OCI-M1 (cell line): ENCODE data around the gene KRTAP4-12.
"Not testable (repeated sequence)": the region's sequence is repeated elsewhere in the genome, so short reads cannot be mapped to it uniquely, and the experiment has no call there.

ENCODE experiments used
- DNase-seq: peaks from one replicate; lab custom pipeline; 2025; lab: John Stamatoyannopoulos, UW

Gene KRTAP4-12

GRCh38 chr17:41123991-41124371, at the start of gene KRTAP4-12:
Gene KRTAP4-12 (minus strand): TSS chr17:41124182. CDS start chr17:41124122, 60 bp downstream.
- not testable (repeated sequence) for DNase-seq

- DNase-seq: no peak
Observed at GRCh38 chr17:41171886-41172285, 47.9 kb upstream of the KRTAP4-12 start.

DNA sequence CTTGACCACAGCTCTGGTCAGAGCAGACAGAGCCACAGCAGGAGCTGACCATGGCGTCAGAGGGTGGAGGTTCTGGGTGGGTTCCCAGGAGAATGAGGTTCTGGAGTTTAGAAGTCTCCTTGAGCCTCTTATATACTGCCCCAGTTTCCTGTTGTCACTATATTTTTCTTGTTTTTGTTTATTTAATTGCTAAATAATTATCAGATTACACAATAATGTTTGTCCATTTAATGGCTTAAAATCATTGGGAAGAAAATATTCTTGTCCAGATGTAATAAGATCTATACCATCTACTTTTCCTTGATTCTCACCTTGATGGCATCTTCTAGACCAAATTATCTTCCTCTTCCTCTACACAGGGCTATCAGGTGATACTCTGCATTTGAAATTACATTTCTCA, 44.1 kb upstream of the KRTAP4-12 start, which contains the start of gene KRTAP4-3:
TSS of gene KRTAP4-3 (minus strand) at position 101 of the 400 bp plus-strand sequence. CDS start at position 52, 49 bp downstream.
- no peak for DNase-seq

- DNase-seq: no peak
Observed at GRCh38 chr17:41167561-41167960, 43.6 kb upstream of the KRTAP4-12 start.

DNA sequence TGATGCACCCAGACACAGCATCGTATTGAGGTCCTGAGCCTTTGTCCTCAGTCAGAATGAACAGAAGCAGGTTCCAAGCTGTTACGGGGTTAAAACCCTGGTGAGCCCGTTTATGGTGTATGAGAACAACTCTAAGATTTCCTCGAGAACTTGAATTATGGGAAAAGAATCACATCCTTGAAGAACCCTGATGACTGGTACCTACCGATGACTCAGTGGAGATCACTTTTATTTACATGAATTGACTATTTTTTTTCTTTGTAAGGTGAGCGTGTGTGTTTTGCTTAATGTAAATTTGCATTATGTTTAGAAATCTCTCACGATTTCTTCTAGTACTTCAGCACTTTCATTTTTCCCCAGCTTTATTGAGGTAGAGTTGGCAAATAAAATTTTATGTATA, 39.8 kb upstream of the KRTAP4-12 start:
- no peak for DNase-seq

- no peak for DNase-seq
Observed at GRCh38 chr17:41160648-41161047, 36.7 kb upstream of the KRTAP4-12 start, which contains the start of gene KRTAP4-4. Gene KRTAP4-4 (minus strand): TSS chr17:41160748. CDS start chr17:41160691, 57 bp downstream.

DNA sequence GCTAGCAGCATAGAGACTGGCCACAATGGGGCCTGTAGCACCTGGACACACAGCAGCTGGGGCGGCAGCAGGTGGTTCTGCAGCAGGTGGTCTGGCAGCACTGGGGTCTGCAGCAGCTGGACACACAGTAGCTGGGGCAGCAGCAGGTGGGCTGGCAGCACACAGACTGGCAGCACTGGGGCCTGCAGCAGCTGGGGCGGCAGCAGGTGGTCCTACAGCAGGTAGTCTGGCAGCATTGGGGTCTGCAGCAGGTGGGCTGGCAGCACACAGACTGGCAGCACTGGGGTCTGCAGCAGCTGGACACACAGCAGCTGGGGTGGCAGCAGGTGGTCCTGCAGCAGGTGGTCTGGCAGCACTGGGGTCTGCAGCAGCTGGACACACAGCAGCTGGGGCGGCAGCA, 36.2 kb upstream of the KRTAP4-12 start:
- DNase-seq: not testable (repeated sequence)

DNA sequence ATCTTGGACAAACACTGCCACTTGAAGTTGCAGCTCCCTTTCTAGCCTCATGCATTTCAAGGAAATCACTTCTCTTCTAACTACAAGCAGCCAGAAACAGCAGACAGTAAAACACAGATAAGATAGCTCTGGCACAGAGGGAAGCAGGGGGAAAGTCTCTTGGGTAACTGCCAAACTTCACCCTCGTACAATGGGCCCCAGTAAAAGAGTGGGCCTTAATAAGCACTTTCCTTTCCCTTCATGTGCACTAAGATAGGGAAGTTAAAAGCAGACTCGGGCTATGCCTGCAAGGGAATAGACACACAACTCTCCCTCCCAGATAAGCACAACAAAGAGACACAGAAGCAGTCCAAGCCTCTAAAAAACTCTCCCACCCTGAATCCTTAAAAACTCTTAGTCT, 29.9 kb upstream of the KRTAP4-12 start:
- DNase-seq: peak; percentile 64

DNA sequence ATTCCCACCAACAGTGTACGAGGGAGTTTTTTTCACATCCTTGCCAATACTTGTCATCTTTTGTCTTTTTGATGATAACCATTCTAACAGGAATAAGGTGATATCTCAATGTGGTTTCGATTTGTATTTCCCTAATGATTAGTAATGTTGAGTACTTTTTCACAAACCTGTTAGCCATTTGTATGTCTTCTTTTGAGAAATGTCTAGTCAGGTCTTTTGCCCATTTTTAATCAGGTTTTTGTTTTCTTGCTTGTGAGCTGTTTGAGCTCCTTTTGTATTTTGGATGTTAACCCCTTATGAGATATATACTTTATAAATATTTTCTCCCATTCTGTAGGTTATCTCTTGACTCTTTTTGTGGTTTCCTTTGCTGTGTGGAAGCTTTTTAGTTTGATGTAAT, 27.5 kb upstream of the KRTAP4-12 start:
- DNase-seq: no peak

DNA sequence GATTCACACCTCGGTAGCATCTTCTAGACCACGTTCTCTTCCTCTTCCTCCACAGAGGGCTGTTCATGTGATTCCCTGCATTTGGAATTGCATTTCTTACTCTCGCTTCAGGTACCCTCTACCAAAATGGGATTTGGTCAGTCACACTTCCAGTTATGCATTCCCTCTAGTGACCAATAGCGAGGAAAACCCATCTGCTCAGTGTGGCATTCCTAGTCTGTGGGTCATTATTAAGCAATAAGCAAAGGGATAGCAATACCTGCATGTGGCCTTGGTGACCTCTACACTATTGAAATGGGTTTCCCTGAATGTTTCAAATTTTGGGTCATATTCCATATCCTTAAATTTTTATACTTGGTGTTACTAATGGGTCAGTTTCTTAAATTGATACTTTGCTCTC, 26.0 kb upstream of the KRTAP4-12 start:
- no peak for DNase-seq

DNA sequence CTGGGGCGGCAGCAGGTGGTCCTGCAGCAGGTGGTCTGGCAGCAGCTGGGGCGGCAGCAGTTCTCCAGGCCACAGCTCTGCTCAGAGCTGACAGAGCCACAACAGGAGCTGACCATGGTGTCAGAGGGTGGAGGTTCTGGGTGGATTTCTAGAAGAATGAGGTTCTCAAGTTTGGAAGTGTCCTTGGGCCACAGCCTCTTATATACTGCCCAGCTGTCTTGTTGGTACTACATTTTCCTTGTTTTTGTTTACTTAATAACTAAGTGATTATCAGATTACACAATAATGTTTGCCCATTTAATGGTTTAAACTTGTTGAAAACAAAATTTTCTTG, 25.6 kb upstream of the KRTAP4-12 start, which contains the start of gene KRTAP4-5:
TSS of gene KRTAP4-5 (minus strand) at position 174 of the 334 bp plus-strand sequence. CDS start at position 116, 58 bp downstream.
- DNase-seq: no peak

- DNase-seq: not testable (repeated sequence)
Observed at GRCh38 chr17:41148971-41149651, 25.1 kb upstream of the KRTAP4-12 start.

GRCh38 chr17:41147531-41148204, 23.7 kb upstream of the KRTAP4-12 start:
- DNase-seq: no peak

DNA sequence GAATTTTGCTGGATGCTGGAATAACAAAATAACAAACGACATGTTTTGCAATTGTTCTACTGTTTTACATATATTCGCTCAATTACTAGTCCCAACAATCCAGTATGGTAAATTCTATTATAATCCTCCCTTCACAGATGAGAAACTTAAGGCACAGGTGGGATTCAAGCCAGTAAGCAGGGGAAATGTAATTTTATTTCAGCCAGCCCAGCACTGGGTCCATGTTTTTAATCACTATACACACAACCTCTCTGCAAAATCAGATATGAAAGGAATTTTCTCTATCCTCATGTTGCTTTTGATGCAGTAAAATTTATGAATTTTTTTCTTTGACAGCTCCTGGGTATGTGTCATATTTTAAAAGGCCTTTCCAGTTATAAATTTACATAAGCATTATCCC, 21.3 kb upstream of the KRTAP4-12 start:
- DNase-seq: no peak

DNA sequence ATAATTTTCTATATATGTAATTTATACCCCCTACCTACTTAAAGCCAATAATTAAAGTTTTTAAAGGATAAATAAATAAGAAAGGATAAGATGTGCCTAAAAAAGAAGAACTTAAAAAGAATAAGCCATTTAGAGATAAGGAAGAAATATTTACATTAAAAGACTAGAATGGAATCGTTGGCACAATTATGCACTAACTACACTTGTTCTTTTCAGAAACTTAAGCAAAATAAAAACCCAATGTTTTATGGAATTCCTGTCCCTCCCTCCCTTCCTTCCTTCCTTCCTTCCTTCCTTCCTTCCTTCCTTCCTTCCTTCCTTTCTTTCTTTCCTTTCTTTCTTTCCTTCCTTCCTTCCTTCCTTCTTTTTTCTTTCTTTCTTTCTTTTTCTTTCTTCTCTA, 20.9 kb upstream of the KRTAP4-12 start:
- no peak for DNase-seq

DNA sequence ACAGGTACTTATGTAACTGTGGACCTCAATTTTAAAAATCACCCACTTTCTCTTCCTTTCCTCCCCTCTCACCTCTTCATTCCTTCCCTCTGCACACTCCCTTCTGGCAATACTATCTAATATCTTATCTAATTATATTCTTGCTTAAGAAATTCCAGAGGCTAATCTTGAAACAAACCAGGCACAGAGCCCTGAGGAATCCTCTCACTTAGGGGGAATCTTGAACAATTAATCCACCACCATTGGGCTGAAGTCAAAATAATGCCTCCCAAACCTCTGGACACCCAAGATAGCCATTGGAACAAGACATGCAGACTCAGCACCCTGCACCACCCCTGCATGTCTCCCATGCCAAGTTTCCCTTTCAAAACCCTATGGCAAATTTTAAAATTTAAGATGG, 17.4 kb upstream of the KRTAP4-12 start:
- no peak for DNase-seq

- no peak for DNase-seq
Observed at GRCh38 chr17:41140360-41141131, 16.6 kb upstream of the KRTAP4-12 start, which contains the start of gene KRTAP4-6. Gene KRTAP4-6 (minus strand): TSS chr17:41140544. CDS start chr17:41140487, 57 bp downstream.

DNA sequence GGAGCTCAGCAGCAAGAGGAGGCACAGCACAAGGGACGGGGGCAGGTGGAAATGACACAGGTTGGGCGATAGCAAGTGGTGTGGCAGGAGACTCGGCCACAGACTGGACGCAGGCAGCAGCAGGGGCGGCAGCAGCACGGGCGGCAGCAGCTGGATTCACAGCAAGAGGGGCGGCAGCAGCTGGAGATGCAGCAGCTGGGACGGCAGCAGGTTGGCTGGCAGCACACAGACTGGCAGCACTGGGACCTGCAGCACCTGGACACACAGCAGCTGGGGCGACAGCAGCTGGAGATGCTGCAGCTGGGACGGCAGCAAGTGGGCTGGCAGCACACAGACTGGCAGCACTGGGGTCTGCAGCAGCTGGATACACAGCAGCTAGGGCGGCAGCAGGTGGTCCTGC, 15.9 kb upstream of the KRTAP4-12 start:
- DNase-seq: not testable (repeated sequence)

- no peak for DNase-seq
Observed at GRCh38 chr17:41133880-41134735, 10.1 kb upstream of the KRTAP4-12 start.

GRCh38 chr17:41131979-41132378, 8.0 kb upstream of the KRTAP4-12 start:
- DNase-seq: no peak

DNA sequence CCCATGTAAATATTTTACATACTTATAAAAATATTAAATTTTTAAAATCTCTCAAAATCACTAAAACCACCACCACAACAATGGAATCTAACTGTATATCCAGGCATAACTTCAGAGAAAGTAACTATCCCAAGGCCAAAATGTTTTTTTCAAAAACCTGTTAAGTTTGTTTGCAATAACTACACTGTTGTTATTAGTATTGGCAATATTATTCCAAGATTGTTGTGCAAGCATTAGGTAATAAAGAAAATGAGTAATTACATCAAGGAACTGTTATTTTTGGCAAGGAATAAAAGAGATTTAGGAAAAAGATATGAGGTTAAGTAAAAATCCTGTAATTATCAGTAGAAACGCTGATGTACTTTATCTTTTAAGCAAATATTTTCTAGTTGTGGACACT, 3.4 kb upstream of the KRTAP4-12 start:
- no peak for DNase-seq

DNA sequence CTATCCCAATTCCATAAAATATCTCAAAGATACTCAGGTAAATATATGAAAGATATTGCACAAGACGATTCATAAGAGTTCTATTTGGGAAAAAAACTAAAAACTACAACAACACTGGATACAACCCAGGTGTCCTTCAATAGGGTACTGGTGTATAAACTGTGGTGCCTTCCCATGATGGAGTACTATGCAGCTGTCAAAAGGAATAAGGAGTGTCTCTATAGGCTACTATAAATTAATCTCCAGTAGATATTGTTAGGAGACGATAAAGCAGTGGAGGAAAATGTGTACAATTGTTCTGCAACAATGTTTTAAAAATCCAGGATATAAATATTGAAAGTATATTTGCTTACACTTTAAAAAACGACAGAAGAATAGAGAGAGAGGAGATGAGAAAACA, 2.4 kb upstream of the KRTAP4-12 start:
- no peak for DNase-seq
